Omental fat pad (tissue), 4 donors: ENCODE data around the gene RBM28. TPM values are rescaled to one million over a fixed set of nuclear protein-coding genes. Genes with fewer than 3 reads are reported as not detected.

Experiments used
- ATAC-seq: fragments of 150-250 bp; one replicate; pipeline ENCODE4 v1.9.1; 2016; ENCODE audit warnings: mild to moderate bottlenecking, moderate library complexity; ENCODE audit not compliant: low FRiP score
- DNase-seq: peaks from one replicate; pipeline ENCODE4 v3.0.0-alpha.2; 2019; ENCODE audit warnings: low spot score
- CTCF ChIP-seq, 3 donors: fragments of 450-650 bp; IDR thresholded peaks; one replicate each; pipeline ENCODE4 v1.5.1; 2016 to 2017; ENCODE audit warnings: antibody characterized with exemption in 3 of 3, mild to moderate bottlenecking in 3 of 3, moderate library complexity in 2 of 3
- small RNA-seq: library from RNA; depleted of rRNA; stranded (forward); fragments of <200 nt; gene quantifications from one replicate; pipeline ENCODE3, GENCODE V24; 2016
- total RNA-seq, 4 donors: library from RNA; depleted of rRNA; stranded (reverse); fragments of >200 nt; gene quantifications; one replicate each; pipeline ENCODE4 v1.1.0, GENCODE V29; 2016

The RBM28 gene
- total RNA-seq, 4 donors from 2014 or later: 21.5 to 79.0 (median 29.5) TPM

- ATAC-seq (no peak), DNase-seq (no peak)
- no peak for TF ChIP-seq CTCF (IDR thresholded peaks at IDR 0.05)
Observed at GRCh38 chr7:128255271-128255670, 88.4 kb downstream of the RBM28 start.

- no peak for DNase-seq
- TF ChIP-seq CTCF (IDR thresholded peaks at IDR 0.05): no peak
Observed at GRCh38 chr7:128254470-128254869, 89.2 kb downstream of the RBM28 start.

GRCh38 chr7:128253701-128254100 is 90.0 kb downstream of the RBM28 start:
- no peak for DNase-seq
- ATAC-seq: no peak
- no peak for TF ChIP-seq CTCF (IDR thresholded peaks at IDR 0.05)

More at GRCh38 chr7:128254470-128254869, 89.2 kb downstream of the RBM28 start:
- no peak for ATAC-seq

- ATAC-seq (no peak), DNase-seq (no peak)
- TF ChIP-seq CTCF (IDR thresholded peaks at IDR 0.05): no peak
Observed at GRCh38 chr7:128251337-128251736, 92.4 kb downstream of the RBM28 start.

Small RNA genes within 50 kb of the gene (small RNA-seq; reads per million reads assigned to genes)
- not detected for gene RNU7-27P

Other genes starting within 250 kb of the RBM28 start
- gene LEP, start 102.6 kb downstream of the RBM28 start, total RNA-seq: 100 to 1,000 TPM in 3 of 4 donors, 10 to 100 TPM in 1; 12.3 to 715 (median 292) TPM
- gene PRRT4, start 17.8 kb upstream of the RBM28 start, total RNA-seq: 10 to 100 TPM in 1 of 4 donors, 1 to 10 TPM in 3; 3.5 to 21.1 (median 5.8) TPM
- 100 to 1,000 TPM in 3 of 4 donors, 10 to 100 TPM in 1; 72.8 to 198 (median 109) TPM for gene IMPDH1, start 66.1 kb upstream of the RBM28 start, total RNA-seq
- 100 to 1,000 TPM in 1 of 4 donors, 10 to 100 TPM in 3; 25.0 to 122 (median 51.9) TPM for gene HILPDA, start 112.0 kb upstream of the RBM28 start, total RNA-seq
- 10 to 100 TPM; 19.9 to 32.2 (median 25.9) TPM for gene METTL2B, start 132.8 kb upstream of the RBM28 start, total RNA-seq